GM21381 (cell line): ENCODE results near the gene TFE3.
"Not testable (repeated sequence)": the region's sequence is repeated elsewhere in the genome, so short reads cannot be mapped to it uniquely, and the experiment has no call there.

Source experiments
- ATAC-seq: cut with Tn5 transposase; IDR thresholded peaks from one replicate; pipeline ENCODE4 v1.9.1; 2021; ENCODE audit warnings: mild to moderate bottlenecking, moderate library complexity; ENCODE audit not compliant: unreplicated experiment

Gene TFE3

DNA sequence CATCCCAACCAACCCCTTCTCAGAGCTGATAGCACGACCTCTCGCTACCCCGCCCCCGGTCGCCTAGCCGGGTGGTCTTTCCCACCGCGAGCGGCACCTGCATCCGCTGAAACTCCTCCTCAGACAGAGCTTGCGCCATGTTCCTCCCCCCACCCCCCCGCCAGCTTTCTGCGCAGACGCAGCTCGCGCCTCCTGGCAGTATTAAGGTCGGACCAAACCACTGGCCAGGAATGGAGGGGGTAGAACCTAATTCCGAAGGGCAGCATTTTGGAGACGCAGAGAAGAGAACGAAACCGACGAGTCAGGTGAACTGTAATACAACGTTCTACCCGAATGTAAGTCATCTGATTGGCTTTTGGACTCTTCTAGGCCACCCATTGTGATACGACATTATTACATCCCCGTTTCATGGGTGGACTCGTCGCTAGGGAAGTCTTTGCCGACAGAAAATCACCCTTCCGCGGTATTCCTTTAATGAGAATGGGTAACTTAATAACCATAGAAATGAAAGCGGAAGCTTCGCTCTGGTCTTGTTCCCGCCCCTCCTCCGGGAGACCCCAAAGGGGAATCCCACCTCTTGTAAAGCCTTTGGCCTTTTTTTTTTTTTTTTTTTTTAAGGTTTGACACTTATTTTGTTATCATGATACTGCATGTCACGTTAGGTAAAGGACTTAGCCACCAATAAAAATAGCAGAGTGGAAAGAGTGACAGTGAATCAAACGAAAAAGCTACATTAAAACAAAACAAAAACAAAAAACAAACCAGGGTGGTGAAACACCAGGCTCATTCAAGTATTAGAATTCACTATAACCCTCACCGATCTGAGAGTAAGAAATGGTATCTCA, 40.8 kb downstream of the TFE3 start, which contains the start of gene GRIPAP1:
Gene GRIPAP1, minus strand, starts transcription at position 174 of the 845 bp plus-strand sequence. Its CDS starts 35 bp downstream, at position 139.
- ATAC-seq: peak; percentile 80

DNA sequence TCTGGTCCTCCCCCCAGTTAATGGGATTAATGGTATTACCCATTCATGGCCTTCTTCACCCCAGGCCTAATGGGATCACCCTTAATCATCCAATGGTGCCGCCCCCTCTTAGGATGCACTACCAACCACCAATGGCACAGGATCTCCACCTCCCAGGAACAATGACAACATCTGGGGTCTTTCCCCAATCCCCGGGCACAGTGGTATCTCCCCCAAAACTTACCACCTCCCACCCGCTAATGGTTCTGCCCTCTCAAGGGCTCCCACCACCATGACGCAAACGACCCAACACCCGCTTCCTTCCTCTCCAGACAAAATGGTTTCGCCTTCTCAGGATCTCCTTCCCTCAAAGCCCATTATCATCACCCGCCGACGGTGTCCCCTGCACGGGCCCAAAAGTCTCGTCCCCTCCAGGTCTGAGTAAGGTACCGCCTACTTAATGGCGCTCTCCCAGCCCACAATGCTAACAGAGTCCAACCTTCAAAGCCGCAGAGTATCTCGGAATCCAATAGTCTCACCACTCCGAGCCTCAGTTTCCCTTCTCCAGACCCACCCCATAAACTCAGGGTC, 41.6 kb downstream of the TFE3 start:
- peak; percentile 24 for ATAC-seq

DNA sequence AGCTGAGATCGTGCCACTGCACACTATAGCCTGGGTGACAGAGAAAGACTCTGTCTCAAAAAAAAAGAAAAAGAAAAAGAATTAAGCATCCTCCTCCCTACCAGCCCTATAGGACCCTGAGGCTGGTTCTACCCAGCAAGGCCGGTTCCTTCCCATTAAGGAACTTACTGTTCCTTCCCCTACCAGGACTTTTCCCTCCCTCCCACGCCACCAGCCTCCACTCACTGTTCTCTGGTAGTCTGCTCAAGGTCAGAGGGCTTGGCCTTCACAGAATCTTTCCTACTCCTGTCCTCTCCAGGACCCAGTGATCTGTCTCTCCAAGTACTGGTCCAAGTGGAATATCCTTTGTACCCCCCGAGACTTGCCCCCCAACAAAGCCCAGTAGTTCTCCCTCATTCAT, 42.5 kb downstream of the TFE3 start:
- ATAC-seq: no peak

DNA sequence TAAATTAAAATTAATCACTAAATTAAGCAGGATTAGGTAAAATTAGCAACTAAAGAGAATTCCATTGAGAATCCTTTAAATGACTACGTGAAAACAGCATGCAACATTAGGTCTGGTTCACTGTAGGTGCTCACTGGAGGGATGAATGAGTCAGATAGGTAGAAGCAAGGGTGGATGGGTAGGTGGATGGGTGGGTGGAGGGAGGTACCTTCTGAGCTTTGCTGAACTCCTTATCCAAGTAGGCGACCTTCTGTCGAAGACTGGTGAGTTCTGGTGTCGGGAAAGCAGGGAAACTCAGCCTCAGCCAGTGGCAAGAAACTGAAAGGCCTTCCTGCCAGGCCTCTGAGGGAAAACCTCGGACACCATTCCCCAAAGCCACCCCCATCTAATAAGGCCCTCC, 44.1 kb downstream of the TFE3 start:
- no peak for ATAC-seq

DNA sequence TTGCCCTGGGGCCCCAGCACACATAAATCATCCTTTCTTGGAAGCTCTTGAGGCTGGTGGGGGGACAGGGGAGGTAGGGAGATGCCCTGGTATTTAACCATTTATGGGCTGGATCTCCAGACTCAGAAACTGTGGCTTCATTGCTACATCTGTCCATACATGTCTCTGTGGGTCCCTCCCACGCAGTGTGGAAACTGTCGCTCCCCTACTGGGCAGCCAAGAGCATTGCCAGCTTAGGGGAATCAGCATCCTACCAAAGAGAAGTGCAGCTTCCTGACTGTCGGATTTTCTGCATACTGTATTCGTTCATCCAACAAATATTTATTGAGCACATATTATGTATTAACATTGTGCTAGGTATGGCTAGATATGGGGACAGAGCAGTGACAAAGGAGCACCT, 44.8 kb downstream of the TFE3 start:
- ATAC-seq: no peak

DNA sequence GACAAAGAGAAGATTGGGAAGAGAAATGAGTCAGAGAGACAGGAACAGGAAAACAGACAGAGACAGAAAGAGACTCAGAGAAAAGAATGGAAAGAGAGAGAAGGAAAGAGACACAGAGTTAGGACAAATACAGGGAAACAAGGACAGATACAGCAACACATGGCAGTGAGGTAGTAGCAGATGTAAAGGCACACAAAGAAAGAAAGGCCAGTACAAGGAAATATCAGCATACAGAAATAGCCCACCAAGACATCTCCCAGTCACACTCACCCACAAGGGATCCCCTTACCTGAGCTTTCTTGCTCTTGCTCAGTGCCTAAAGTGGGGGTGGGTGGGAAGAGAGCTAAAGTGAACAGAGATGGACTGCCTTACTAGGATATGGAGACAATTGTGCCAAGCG, 45.3 kb downstream of the TFE3 start:
- ATAC-seq: no peak

DNA sequence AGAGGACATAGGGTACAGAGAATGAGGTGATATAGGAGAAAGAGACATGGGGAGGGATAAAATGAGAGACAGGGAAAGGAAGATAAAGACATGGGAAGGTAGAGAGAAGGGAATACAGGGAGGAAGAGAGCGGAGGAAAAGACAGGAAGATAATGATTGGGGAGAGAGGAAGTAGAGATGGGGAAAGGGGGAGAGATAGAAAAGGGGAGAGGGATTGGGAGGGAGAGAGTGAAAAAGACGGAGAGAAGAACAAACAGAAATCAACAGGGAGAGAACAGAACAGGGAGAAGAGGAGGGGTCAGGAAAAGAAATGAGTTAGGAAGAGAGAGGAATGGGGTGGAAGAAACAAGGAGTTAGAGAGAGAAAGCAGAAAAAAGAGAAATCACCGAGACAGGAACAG, 45.7 kb downstream of the TFE3 start:
- no peak for ATAC-seq

DNA sequence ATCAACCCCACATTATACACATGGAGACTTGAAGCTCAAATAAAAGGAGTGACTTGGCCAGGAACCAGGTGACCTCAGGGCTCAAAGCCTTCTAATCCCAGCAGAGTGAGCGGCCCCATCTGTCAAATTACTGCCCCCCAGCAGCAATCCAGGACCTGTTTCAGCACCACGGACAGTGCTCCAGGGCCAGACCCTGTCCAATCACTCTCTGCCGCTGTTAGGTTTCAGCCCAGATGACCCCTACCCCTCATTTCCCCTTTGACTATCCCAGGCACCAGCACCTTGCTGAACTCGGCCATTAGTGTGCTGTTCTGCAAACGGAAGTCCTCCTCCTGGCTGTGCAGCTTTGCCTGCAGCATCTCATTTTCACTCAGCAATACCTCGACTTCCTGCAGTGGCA, 46.2 kb downstream of the TFE3 start:
- ATAC-seq: no peak

DNA sequence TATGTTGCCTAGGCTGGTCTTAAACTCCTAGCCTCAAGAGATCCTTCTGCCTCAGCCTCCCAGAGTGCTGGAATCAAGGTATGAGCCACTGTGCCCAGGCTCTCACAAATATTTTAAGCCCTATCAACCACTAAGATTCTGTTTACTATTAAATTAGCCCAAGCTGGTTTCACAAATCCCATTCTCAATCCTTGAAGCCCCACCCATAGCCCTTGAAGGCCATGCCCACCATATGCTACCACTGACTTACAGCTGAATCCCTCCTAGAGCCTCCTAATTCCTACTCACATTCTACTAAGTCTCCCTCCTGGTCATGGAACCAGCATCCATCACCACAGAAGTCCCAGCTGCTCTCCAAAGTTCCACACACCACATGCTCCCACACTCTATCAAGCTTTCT, 50.8 kb downstream of the TFE3 start:
- ATAC-seq: no peak

DNA sequence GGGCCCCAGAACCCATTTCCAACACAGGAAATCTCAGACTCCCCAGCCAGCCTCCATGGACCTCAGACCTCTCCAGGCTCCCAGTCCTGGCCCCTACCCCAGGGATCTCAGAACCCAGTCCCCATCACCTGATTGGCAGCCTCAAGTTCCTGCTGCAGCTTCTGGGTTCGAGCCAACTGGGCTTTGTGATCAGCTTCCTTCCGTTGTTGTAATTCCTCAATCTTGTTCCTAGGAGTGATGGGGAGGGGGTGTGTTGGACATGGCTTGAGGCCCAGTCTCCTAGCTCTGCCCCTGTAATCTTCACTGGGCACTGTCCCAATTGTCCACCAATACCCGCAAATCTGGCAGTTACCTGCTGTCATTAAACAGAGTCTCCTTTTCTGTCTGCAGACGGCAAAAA, 53.7 kb downstream of the TFE3 start:
- ATAC-seq: no peak

DNA sequence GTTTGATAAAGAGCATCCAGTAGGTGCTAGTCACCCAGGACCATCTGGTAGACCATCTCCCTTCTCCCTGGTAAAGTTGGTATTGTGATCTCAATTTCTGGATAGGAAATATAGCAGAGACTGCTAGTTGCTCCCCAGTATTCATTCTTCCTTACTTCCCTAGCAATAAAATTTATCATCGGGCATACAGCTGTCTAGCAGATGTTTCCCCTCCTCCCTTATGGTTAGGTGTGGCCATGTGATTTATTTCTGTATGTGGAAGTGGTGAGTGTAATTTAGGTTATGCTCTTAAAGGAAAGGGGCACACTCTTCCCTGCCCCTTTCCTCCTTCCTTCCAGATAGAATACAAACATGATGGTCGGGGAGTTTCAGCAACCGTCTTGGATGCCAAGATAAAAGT, 59.3 kb downstream of the TFE3 start:
- ATAC-seq: no peak

DNA sequence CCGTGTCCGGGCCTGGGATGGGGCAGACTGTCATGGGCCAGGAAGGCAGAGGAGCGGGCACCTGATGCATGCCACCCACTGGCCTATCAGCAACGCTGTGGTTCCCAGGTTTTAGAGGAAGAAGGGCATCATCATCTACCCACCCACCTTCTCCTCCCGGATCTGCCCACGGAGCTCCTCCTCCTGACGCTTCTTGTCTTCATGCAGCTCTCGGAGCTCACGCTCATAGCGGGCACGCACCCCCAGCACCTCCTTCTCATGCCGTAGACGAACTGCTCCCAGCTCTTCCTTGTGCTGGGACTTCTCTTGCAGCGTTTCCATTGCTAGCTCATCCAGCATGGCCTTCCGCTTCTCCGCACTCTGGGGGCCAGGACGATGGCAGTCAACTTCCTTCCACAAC, 60.1 kb downstream of the TFE3 start:
- no peak for ATAC-seq

DNA sequence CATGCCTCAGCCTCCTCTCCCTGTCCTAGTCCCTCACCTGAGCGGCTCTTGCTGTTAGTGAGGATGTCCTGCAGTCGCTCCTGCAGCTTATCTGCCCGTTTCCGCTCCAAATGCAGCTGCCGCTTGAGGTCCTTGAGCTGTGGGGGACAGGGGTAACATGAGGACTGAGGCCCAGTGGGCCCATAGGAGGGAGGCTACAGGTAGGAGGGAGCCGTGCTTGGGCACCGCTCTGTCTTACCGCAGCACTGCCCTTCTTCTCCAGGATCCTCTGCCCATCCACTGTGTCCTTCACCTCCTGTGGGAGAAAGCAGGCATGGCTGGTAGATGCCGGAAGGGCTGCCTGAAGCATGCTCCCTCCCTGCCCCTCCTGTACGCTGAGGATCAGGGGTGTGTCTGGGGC, 62.0 kb downstream of the TFE3 start:
- ATAC-seq: no peak

DNA sequence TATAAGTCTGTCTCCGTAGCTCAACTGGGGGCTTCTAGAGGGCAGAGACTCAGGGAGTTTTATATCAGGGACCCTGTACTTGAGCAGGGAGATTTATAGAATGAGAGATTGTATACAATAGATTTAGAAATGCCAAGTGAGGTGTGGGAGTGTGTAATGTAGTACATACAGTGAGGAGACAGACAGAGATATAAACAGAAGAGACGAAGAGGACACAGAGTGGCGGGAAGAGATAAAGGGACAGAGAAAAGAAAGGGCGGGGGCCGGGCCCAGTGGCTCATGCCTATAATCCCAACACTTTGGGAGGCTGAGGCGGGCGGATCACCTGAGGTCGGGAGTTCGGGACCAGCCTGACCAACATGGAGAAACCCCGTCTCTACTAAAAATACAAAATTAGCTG, 62.8 kb downstream of the TFE3 start:
- not testable (repeated sequence) for ATAC-seq
